Endothelial cell of umbilical vein (primary cell): ENCODE results near the gene ACTA2. TPM values are rescaled to one million over a fixed set of nuclear protein-coding genes. Genes with fewer than 3 reads are reported as not detected.

Source experiments
- BruUV-seq: library from RNA; stranded (reverse); fragments of 400-500 nt; replicated peaks from 2 replicates; lab custom pipeline; 2021; lab: Mats Ljungman, UMichigan
- CTCF ChIA-PET: fragments of 300-600, 350-600 bp; sonication (Branson Sonifier 250); formaldehyde crosslinking; loops from one replicate; lab custom pipeline; 2021; ENCODE audit warnings: antibody characterized with exemption, inconsistent platforms; lab: Charles Lee
- POLR2A ChIA-PET: fragments of 300-600, 350-600 bp; sonication (Branson Sonifier 250); formaldehyde crosslinking; loops from one replicate; lab custom pipeline; 2021; ENCODE audit warnings: antibody characterized with exemption, inconsistent platforms; lab: Charles Lee
- DNase-seq: peaks from one replicate; pipeline ENCODE4 v3.0.0-alpha.2; 2011; ENCODE audit warnings: low read depth, low spot score
- FAIRE-seq: peaks from 2 replicates; lab custom pipeline; 2011; peaks lifted over from hg19 to GRCh38; lab: Jason Lieb, UNC
- H2AFZ ChIP-seq: 2 replicates; pipeline ENCODE4 v1.6.0; 2012; ENCODE audit warnings: low read depth, low read length, control low read depth, inconsistent platforms
- H3K27ac ChIP-seq: 2 replicates; pipeline ENCODE4 v1.5.1; 2011; ENCODE audit warnings: low read depth, mild to moderate bottlenecking, control low read depth, low read length, moderate library complexity; ENCODE audit not compliant: insufficient read depth
- H3K27me3 ChIP-seq, 2 experiments: 2 replicates each; pipeline versions ENCODE4 v1.6.0 to v1.6.1; 2011; ENCODE audit warnings: low read length in 2 of 2, mixed read lengths in 1 of 2; ENCODE audit not compliant: control insufficient read depth in 2 of 2, insufficient read depth in 2 of 2
- H3K36me3 ChIP-seq, 2 experiments: 2 replicates in 1 of 2; 3 replicates in 1 of 2; pipeline ENCODE4 v1.5.1; 2011; ENCODE audit warnings: low read length in 2 of 2, mild to moderate bottlenecking in 1 of 2, moderate library complexity in 1 of 2; ENCODE audit not compliant: control insufficient read depth in 2 of 2, insufficient read depth in 2 of 2; ENCODE audit errors: extremely low read depth in 1 of 2
- H3K4me1 ChIP-seq: 3 replicates; pipeline ENCODE4 v1.5.1; 2011; ENCODE audit warnings: mild to moderate bottlenecking, low read length; ENCODE audit not compliant: control insufficient read depth, insufficient read depth; ENCODE audit errors: extremely low read depth
- H3K4me2 ChIP-seq: 2 replicates; pipeline ENCODE4 v1.6.1; 2011; ENCODE audit warnings: low read length, control low read depth, mixed read lengths; ENCODE audit not compliant: insufficient read depth
- H3K4me3 ChIP-seq, 3 experiments: fragments of 200-600 bp in 1 of 3; sonication (generic), shearing (Covaris generic) in 1 of 3; replicated peaks in 1 of 3; 2 replicates each; pipeline ENCODE4 v1.5.1; 2011 to 2016; ENCODE audit warnings: control low read depth in 3 of 3, low read length in 3 of 3, mild to moderate bottlenecking in 2 of 3, inconsistent platforms in 1 of 3, low read depth in 1 of 3, moderate library complexity in 1 of 3; ENCODE audit not compliant: insufficient read depth in 1 of 3
- H3K79me2 ChIP-seq: 2 replicates; pipeline ENCODE4 v1.6.0; 2012; ENCODE audit warnings: low read length, inconsistent platforms; ENCODE audit not compliant: control insufficient read depth, insufficient read depth
- H3K9ac ChIP-seq: replicated peaks from 2 replicates; pipeline ENCODE3; 2011; ENCODE audit warnings: low read length, control low read depth; ENCODE audit not compliant: insufficient read depth; ENCODE audit errors: extremely low read depth
- H3K9me1 ChIP-seq: replicated peaks from 3 replicates; pipeline ENCODE4 v1.6.0; 2011; ENCODE audit warnings: mild to moderate bottlenecking, low read length; ENCODE audit not compliant: control insufficient read depth, insufficient read depth; ENCODE audit errors: extremely low read depth
- H3K9me3 ChIP-seq: replicated peaks from 2 replicates; pipeline ENCODE4 v1.5.1; 2012; ENCODE audit warnings: low read length, inconsistent platforms; ENCODE audit not compliant: control insufficient read depth, insufficient read depth
- H4K20me1 ChIP-seq: replicated peaks from 2 replicates; pipeline ENCODE3; 2011; ENCODE audit warnings: mild to moderate bottlenecking, low read length; ENCODE audit not compliant: control insufficient read depth, insufficient read depth; ENCODE audit errors: extremely low read depth
- CTCF ChIP-seq, 2 donors: IDR thresholded peaks; 1 replicate in 1 of 2; 2 replicates in 1 of 2; pipeline ENCODE4 v1.5.1; 2011; ENCODE audit warnings: low read length in 2 of 2, mild to moderate bottlenecking in 2 of 2, moderate library complexity in 2 of 2, control low read depth in 1 of 2, inconsistent platforms in 1 of 2, low read depth in 1 of 2; ENCODE audit not compliant: insufficient read depth in 1 of 2; ENCODE audit errors: extremely low read depth in 1 of 2
- EZH2 ChIP-seq: IDR thresholded peaks from 2 replicates; pipeline ENCODE4 v1.6.1; 2012; ENCODE audit warnings: borderline replicate concordance, low read depth, mild to moderate bottlenecking, moderate library complexity, low read length, inconsistent platforms; ENCODE audit not compliant: severe bottlenecking
- FOS ChIP-seq: IDR thresholded peaks from 2 replicates; pipeline ENCODE4 v1.6.1; 2011; ENCODE audit warnings: mild to moderate bottlenecking, low read length, moderate library complexity, borderline replicate concordance; ENCODE audit not compliant: insufficient read depth
- GATA2 ChIP-seq: IDR thresholded peaks from 2 replicates; pipeline ENCODE4 v1.7.0; 2011; ENCODE audit warnings: low read depth, mild to moderate bottlenecking, moderate library complexity, mixed read lengths, low read length; ENCODE audit not compliant: insufficient read length, insufficient read depth
- JUN ChIP-seq: IDR thresholded peaks from 2 replicates; pipeline ENCODE4 v1.6.1; 2011; ENCODE audit warnings: borderline replicate concordance, low read depth; ENCODE audit not compliant: insufficient read length, insufficient read depth
- MAX ChIP-seq: IDR thresholded peaks from 2 replicates; pipeline ENCODE4 v1.6.1; 2011; ENCODE audit not compliant: insufficient read depth, insufficient read length
- MYC ChIP-seq: IDR thresholded peaks from one replicate; pipeline ENCODE4 v1.6.1; 2011; ENCODE audit warnings: mild to moderate bottlenecking, low read depth, low read length
- POLR2A ChIP-seq: IDR thresholded peaks from 2 replicates; pipeline ENCODE4 v1.6.1; 2012; ENCODE audit warnings: low read depth, mild to moderate bottlenecking, control low read depth, low read length
- POLR2AphosphoS5 ChIP-seq: IDR thresholded peaks from 2 replicates; pipeline ENCODE4 v1.6.1; 2012; ENCODE audit warnings: low read depth, mild to moderate bottlenecking, control low read depth, low read length, moderate library complexity; ENCODE audit not compliant: insufficient read depth
- dilution Hi-C: fragments of 300-500 bp; cut with MboI; formaldehyde crosslinking; loops from one replicate; pipeline ENCODE4 v1.15.0; 2019; ENCODE audit warnings: low sequenced_read_pairs; ENCODE audit not compliant: extremely low pct_ligation_motif_present
- intact Hi-C: fragments of 100-400 bp; cut with micrococcal nuclease; formaldehyde crosslinking; loops from one replicate; pipeline ENCODE4 v1.10.0; 2022
- polyA plus RNA-seq, 4 experiments: library from polyadenylated mRNA; depleted of rRNA in 3 of 4; stranded (reverse) in 3 of 4; unstranded in 1 of 4; fragments of >200 nt; gene quantifications; 2 replicates each; pipeline versions ENCODE4 v1.2.1 to v1.2.3, GENCODE V29; 2011 to 2012; ENCODE audit warnings: missing spikeins in 1 of 4
- total RNA-seq: library from RNA; stranded (reverse); gene quantifications from 2 replicates; pipeline ENCODE4 v1.2.3, GENCODE V29; 2021

The ACTA2 gene
- total and polyA plus RNA-seq, 2 donors (not counting 3 experiments of a cell fraction or from before 2014, with no cell fraction given): 6.3 to 9.7 TPM

GRCh38 chr10:88893611-88894010, 59.0 kb downstream of the ACTA2 start:
- Histone ChIP-seq H3K4me1 (no peaks in the 10 kb centered on the region), H3K4me3 (no peak overlapping the region), H4K20me1 (no peaks in the 10 kb centered on the region), H3K9ac (no peak overlapping the region), H2AFZ (no peak overlapping the region), H3K79me2 (no peaks in the 10 kb centered on the region), H3K4me2 (no peak overlapping the region), H3K9me3 (no peaks in the 10 kb centered on the region), H3K27ac (no peak overlapping the region), H3K36me3 (no peaks in the 10 kb centered on the region), H3K27me3 (no peaks in the 10 kb centered on the region), H3K9me1 (no peaks in the 10 kb centered on the region)
- CTCF ChIA-PET: interaction anchor here (1.0 kb wide), 1 partner anchor 13 kb away, joined by 3 read pairs; the partner anchor contains the start of gene STAMBPL1
- POLR2A ChIA-PET: no interaction called here
- no peak for DNase-seq
- no peak for FAIRE-seq
- no TSS peak for BruUV-seq
- dilution Hi-C loops (no loop called here), intact Hi-C loops (no loop called here)
- TF ChIP-seq FOS (no peak), EZH2 (no peak), POLR2AphosphoS5 (no peak), GATA2 (no peak), MAX (no peak), JUN (no peak), CTCF (IDR thresholded peaks at IDR 0.05; ENCODE audit: extremely low read depth in 1 of 2, insufficient read depth in 1 of 2, low read depth in 1 of 2, low read length in 2 of 2) (no peak), POLR2A (no peak), MYC (no peak)
